ENCODE measurements around the gene UGT3A2.

GRCh38 chr5:36111238-36111637, 44.6 kb upstream of the UGT3A2 start:
- TF ChIP-seq GATA2 (IDR thresholded peaks at IDR 0.05; ENCODE audit: low read depth, low read length), result no peak
- no peak for TF ChIP-seq GATA3 (IDR thresholded peaks at IDR 0.05; ENCODE audit: low read depth, low read length)

All from SH-SY5Y (cell line).